ENCODE data around the gene ZNF593. TPM values are rescaled to one million over a fixed set of nuclear protein-coding genes. Genes with fewer than 3 reads are reported as not detected.

ZNF593 gene
- total RNA-seq, 3 donors from 2014 or later = 14.8 to 21.4 (median 17.9) TPM

- H3K4me1 ChIP-seq (ENCODE audit: low read depth) = no peaks in the 10 kb centered on the region
- no peak overlapping the region for H3K4me3 ChIP-seq
- no peaks in the 10 kb centered on the region for H3K9me3 ChIP-seq
- DNase-seq (no peak), ATAC-seq (no peak)
- no peaks in the 10 kb centered on the region for H3K36me3 ChIP-seq (ENCODE audit: low read depth)
- intact Hi-C loops (cut with DNase I, micrococcal nuclease) = no loop called here
- TF ChIP-seq CTCF (IDR thresholded peaks at IDR 0.05) = no peak
Observed at GRCh38 chr1:26212726-26213125, 43.0 kb downstream of the ZNF593 start.

DNA sequence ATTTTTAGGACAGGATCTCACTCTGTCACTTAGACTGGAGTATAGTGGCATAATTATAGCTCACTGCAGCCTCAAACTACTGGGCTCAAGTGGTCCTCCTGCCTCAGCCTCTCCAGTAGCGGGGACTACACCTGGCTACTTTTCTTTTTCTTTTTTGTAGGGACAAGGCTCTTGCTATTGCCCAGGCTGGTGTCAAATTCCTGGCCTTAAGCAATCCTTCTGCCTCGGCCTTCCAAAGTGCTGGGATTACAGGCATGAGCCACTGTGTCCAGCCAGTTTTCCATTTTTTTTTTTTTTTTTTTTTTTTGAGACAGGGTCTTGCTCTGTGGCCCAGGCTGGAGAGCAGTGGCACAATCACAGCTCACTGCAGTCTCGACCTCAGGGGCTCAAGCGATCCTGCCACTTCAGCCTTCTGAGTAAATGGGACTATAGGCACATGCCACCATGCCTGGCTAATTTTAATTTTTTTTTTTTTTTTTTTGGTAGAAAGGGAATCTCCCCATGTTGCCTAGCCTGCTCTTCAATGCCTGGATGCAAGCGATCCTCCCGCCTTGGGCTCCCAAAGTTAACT is 43.7 kb downstream of the ZNF593 start:
- no peaks in the 10 kb centered on the region for H3K36me3 ChIP-seq (ENCODE audit: low read depth)
- no peak for TF ChIP-seq CTCF (IDR thresholded peaks at IDR 0.05)
- no peak overlapping the region for H3K4me3 ChIP-seq
- DNase-seq (no peak), ATAC-seq (no peak)
- intact Hi-C loops (cut with DNase I, micrococcal nuclease) = no loop called here
- H3K9me3 ChIP-seq = no peaks in the 10 kb centered on the region
- H3K4me1 ChIP-seq (ENCODE audit: low read depth) = no peaks in the 10 kb centered on the region

- ATAC-seq (no peak), DNase-seq (no peak)
- no peaks in the 10 kb centered on the region for H3K36me3 ChIP-seq (ENCODE audit: low read depth)
Observed at GRCh38 chr1:26215246-26215645, 45.5 kb downstream of the ZNF593 start.

GRCh38 chr1:26218906-26219494 is 49.3 kb downstream of the ZNF593 start:
- DNase-seq = peak in 2 of 3 donors; percentile 38 to 69
- H3K4me3 ChIP-seq = no peak overlapping the region
- intact Hi-C loops (cut with DNase I, micrococcal nuclease) = no loop called here
- H3K4me1 ChIP-seq (ENCODE audit: low read depth) = peaks cover 4% of the 10 kb centered on the region
- ATAC-seq = peak; percentile 48
- no peaks in the 10 kb centered on the region for H3K9me3 ChIP-seq
- TF ChIP-seq CTCF (IDR thresholded peaks at IDR 0.05) = no peak
- H3K36me3 ChIP-seq (ENCODE audit: low read depth) = no peaks in the 10 kb centered on the region

More at GRCh38 chr1:26215246-26215645, 45.5 kb downstream of the ZNF593 start:
- Histone ChIP-seq H3K4me1 (ENCODE audit: low read depth) (no peaks in the 10 kb centered on the region), H3K9me3 (no peaks in the 10 kb centered on the region), H3K4me3 (no peak overlapping the region)
- no peak for TF ChIP-seq CTCF (IDR thresholded peaks at IDR 0.05)
- intact Hi-C loops (cut with DNase I, micrococcal nuclease) = no loop called here

Other genes starting within 250 kb of the ZNF593 start
- gene PAFAH2, start 171.8 kb upstream of the ZNF593 start, total RNA-seq = 10 to 100 TPM; 25.8 to 51.8 (median 38.0) TPM
- gene EXTL1, start 148.1 kb upstream of the ZNF593 start, total RNA-seq = 1 to 10 TPM in 1 of 3 donors, under 1 TPM in 1, not detected in 1; 0.14 to 1.7 TPM
- gene SLC30A2, start 123.8 kb upstream of the ZNF593 start, total RNA-seq = under 1 TPM; 0.12 to 0.14 (median 0.13) TPM
- under 1 TPM in 2 of 3 donors, not detected in 1; 0.22 TPM for gene TRIM63, start 102.3 kb upstream of the ZNF593 start, total RNA-seq
- 10 to 100 TPM; 12.9 to 17.0 (median 15.0) TPM for gene PDIK1L, start 58.1 kb upstream of the ZNF593 start, total RNA-seq
- 1 to 10 TPM in 2 of 3 donors, under 1 TPM in 1; 0.78 to 1.5 (median 1.5) TPM for gene FAM110D, start 10.8 kb upstream of the ZNF593 start, total RNA-seq
- gene C1orf232, start 945 bp upstream of the ZNF593 start, total RNA-seq = not detected
- not detected for gene ZNF593OS, start 1.9 kb downstream of the ZNF593 start, total RNA-seq
- 10 to 100 TPM; 19.6 to 65.7 (median 38.6) TPM for gene CNKSR1, start 7.6 kb downstream of the ZNF593 start, total RNA-seq
- not detected for gene CATSPER4, start 20.7 kb downstream of the ZNF593 start, total RNA-seq
- 10 to 100 TPM; 10.7 to 15.9 (median 15.6) TPM for gene CEP85, start 64.3 kb downstream of the ZNF593 start, total RNA-seq
- gene SH3BGRL3, start 110.2 kb downstream of the ZNF593 start, total RNA-seq = 100 to 1,000 TPM; 156 to 422 (median 385) TPM
- gene UBXN11, start 136.7 kb downstream of the ZNF593 start, total RNA-seq = 10 to 100 TPM; 12.9 to 17.9 (median 16.4) TPM
- gene CD52, start 148.1 kb downstream of the ZNF593 start, total RNA-seq = 10 to 100 TPM in 2 of 3 donors, 1 to 10 TPM in 1; 6.9 to 17.8 (median 13.1) TPM
- 10 to 100 TPM; 19.4 to 27.7 (median 19.6) TPM for gene CRYBG2, start 184.2 kb downstream of the ZNF593 start, total RNA-seq
- 1 to 10 TPM in 1 of 3 donors, under 1 TPM in 1, not detected in 1; 0.19 to 1.0 TPM for gene ZNF683, start 202.8 kb downstream of the ZNF593 start, total RNA-seq
- gene LIN28A, start 240.9 kb downstream of the ZNF593 start, total RNA-seq = not detected

All from mucosa of descending colon (tissue), 3 donors.